Fibroblast of gingiva (primary cell): ENCODE results near the gene SUN1.

Experiments
- DNase-seq: peaks from one replicate; pipeline ENCODE4 v3.0.0-alpha.2; 2011; ENCODE audit warnings: low read depth

The SUN1 gene

DNA sequence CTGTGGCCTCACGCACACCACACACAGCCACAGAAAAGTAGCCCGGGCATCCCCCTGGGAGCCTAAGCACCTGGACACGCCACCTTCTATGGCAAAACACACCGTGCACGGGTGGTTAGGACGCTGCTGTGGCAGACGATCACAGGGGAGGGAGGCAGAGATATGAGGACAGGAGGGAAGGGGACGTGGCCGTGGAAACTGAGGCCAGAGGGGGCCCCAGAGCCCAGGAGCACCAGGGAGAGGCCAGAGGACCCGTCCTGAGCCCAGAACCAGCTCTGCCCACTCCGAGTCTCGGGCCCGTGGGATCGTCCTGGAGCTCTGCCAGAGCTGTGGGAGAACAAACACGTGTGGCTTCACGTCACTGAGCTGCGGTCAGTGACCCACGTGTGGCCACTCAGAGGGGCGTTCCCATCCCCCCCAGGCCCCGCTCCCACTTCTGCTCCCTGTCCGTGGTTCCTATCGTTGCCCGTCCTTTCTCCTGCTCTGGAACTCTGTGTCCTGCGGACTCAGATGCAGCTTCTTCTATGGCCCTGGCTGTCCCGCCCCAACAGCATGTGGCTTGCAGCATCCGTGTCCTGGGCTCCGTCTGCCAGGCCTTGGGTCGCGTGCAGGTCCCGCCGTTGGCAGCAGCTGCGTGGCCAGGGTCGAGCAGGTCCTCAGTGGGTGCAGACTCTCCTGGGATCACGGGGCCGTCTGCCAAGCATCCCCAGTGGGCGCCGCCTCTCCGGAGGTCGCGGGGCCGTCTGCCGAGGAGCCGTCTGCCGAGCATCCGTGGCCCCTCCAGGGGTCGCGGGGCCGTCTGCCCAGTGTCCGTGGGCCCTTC lies 75.1 kb downstream of the SUN1 start:
- no peak for DNase-seq

DNA sequence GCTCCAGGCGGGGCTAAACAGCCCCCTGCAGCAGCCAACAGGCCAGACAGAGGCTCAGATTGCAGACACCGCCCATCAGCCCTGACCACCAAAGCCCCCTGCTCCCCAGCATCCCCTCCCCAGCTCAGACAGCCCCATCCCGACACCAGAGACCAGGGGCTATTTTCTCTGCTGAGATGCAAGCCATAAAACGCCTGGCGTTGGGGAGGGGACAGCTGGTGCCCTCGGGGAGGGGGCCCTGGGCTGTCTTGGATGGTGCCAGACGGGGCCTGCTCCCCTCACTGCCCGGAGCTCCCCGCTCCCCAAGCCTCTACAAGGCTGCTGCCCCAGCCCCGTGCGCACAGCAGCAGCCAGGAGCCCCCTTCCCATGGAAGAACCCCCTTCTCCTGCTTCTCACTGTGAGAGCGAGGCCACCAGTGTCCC lies 75.9 kb downstream of the SUN1 start:
- DNase-seq, result no peak

DNA sequence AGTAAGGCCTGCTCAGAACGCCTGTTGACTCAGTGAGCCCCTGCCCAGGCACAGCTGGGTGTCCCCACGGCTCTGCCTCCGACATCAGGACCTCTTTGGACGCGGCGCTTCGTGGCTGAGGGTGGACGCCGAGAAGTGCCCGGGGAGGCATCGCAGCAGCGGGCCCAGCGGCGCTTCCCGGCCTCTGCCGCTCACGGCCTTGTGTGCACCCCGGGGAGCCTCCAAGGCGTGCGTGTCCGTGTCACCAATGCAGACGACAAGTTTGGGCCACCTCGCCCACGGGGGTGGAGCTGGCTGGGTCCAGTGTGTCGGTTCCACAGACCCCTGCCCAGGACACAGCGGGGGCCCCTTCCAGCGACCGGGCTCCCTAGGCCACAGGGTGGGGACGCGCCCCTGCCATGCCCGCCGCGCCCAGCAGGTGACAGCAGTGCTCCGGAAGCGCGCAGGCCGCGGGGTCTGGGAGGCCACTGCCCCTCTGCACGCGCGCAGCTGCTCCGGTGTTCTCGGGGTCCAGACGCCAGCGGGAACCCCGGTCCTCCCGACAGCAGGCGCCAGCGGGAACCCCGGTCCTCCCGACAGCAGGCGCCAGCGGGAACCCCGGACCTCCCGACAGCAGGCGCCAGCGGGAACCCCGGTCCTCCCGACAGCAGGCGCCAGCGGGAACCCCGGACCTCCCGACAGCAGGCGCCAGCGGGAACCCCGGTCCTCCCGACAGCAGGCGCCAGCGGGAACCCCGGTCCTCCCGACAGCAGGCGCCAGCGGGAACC lies 76.5 kb downstream of the SUN1 start:
- peak; percentile 15 for DNase-seq

DNA sequence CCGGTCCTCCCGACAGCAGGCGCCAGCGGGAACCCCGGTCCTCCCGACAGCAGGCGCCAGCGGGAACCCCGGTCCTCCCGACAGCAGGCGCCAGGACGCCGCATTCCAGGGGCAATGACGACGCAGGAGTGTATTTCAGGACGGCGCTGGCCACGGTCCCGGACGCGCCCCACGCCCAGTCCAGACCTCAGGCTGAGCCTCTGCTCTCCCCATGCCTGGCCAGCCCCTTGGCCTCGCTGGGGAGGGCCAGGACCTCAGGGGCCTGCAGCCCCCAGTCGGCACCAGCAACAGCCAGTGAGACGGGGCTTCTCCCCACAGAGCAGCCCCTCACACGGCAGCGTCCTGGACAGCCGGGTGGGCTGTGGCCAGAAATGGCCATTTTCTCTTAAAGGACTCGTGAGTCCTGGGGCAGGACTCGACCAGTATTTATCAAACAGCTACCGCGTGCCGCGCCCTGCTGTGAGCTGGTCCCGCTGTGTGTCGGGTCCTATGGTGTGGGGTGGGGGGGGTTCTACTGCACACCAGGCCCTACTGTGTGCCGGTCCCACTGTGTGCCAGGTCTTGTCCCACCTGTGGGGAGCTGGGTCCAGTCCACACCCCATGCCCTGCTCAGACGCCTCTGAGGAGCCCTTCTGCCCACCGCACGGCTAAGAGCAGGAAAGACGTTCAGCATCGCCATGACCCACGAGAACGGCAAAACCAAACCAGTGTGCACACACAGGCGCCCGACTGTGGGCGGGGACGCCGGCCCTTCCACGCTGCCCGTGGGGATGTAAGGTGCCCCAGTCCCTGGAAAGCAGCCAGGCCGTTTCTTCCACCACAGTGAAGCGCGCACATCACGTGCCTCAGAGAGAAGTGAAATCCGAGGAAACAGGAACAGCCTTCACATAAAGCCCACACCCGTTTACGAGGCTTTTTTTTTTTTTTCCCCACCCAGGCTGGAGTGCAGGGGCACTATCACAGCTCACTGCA lies 77.4 kb downstream of the SUN1 start:
- peak; percentile 23 for DNase-seq

DNA sequence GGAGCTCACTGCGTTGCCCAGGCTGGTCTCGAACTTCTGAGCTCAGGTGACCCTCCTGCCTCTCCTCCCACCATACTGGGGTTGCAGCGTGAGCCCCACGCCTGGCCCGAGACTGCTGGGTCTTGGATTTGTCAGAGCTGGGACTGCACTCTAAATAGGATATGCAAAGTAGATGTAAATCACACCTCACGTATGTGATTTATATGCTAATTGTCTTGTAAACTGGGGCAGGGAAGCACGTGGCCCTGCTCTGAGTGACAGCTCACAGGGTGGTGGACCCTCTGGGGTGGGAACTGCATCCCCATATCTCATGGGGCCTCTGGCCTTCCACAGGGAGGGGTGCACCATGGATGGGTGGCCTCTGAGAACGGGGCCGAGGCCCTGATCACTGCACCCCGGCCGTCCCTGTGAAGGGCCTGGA lies 78.2 kb downstream of the SUN1 start:
- no peak for DNase-seq

DNA sequence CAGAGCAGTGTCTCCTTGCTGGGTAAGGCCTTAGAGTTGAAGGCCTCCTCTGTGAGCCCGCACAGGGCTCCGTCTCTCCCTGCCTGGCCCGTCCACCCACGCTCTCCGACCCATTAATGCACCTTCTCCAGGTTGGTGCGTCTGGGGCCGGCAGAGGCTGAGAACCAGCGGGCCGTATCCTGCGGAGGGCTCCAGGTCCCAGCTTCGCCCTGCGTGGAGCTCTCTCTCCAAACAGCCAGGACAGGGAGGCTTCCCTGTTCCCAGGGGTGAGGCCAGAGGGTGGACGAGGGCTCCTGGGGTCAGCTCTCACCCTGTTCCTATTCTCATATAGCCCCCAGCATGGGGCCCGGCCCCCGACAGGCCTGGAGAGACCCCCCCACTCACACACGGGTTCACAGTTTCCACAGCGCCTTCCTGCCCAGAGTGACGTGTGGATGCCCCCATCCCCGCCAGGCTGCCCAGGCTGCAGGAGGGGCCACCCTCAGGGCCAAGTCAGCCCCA lies 78.7 kb downstream of the SUN1 start:
- DNase-seq, result no peak

DNA sequence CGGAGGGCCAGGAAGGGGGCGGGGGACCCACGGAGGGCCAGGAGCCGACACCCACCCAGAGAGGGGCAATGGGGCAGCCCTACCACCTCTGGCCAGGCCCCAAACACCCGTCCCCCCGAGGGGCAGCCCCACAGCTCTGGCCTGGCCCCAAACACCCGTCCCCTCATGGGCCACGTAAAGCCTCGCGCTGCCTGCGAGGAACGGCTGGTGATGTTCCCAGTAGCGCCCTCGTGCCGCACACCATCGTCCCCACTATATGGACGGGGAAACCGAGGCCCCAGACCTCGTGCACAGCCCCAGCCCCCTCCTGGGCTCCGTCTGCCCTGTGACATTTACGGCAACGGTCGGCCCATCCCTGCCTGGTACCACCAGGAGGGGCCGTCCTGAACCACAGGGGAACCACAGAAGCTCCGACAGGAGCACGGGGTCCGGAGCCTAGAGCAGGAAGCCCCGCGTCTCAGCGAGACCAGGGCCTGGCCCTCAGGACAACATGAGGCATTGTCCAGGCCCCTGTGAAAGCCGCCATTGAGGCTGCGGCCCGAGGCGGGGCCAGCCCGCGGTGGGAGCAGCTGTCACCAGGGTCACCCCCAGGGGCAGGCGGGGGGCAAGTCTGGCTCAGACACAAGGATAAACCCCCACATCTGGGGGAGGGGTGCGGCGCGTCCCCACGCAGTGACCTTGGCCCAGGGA lies 79.7 kb downstream of the SUN1 start:
- no peak for DNase-seq

DNA sequence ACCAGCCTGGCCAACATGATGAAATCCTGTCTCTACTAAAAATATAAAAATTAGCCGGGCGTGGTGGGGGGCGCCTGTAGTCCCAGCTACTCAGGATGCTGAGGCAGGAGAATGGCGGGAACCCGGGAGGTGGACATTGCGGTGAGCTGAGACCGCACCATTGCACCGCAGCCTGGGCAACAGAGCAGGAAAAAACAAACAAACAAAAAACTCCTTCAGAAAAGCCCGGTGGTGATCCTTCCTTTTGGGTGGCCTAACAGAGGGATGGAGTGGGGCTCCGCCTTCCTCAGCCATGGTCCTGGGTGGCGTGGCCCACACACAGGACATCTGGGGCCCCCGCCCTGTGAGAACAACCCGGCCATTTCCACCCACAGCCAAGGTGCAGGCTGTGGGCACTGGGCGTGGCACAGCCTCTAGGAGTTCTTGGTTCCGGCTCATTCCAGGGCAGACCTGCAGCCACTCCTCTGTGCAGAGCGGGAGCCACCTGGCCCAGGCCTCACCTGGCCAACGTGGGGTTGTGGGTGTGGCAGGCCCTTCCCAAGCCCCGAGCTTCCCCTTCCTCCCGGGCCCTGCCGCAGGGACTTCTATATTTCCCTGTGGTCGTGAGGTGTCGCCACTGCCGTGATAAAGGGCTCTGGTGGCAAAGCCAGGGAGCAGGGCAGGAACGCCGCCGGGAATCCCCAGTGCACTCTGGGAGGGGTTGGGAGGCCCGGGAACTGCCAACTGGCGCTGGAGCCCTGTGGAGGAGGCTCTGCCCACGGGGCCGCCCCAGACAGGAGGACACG lies 81.7 kb downstream of the SUN1 start:
- no peak for DNase-seq

DNA sequence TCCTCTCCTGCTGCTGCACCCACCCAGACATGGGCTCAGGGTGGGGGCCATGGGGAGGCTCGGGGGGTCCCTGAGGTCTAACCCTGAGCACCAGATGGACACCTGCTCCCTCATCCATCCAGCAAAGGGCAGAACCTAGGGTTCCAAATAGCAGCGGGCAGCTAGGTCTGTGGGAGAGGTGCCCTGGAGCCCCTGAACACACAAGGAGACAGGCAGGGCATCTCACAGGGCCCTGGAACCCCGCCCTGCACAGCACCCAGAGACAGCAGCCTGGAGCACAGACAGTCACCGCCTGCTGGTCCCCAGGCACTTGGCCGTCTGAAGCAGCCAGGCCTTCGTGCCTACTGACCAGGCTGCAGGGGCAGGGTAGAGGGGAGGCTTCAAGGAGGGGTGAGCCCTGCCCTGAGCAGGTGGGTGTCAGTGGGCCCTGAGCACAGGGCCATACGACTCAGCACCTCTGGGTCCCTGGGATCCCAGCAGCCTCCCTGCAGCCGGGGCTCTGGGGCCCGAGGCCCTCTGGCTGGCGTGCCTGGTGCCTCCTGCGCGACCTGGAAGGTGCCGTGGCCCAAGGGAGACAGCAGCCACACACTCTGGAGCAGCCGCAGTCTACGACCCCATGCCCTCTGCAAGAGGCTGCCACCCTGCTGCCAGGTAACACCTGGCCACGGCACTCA lies 82.4 kb downstream of the SUN1 start:
- DNase-seq, result no peak

DNA sequence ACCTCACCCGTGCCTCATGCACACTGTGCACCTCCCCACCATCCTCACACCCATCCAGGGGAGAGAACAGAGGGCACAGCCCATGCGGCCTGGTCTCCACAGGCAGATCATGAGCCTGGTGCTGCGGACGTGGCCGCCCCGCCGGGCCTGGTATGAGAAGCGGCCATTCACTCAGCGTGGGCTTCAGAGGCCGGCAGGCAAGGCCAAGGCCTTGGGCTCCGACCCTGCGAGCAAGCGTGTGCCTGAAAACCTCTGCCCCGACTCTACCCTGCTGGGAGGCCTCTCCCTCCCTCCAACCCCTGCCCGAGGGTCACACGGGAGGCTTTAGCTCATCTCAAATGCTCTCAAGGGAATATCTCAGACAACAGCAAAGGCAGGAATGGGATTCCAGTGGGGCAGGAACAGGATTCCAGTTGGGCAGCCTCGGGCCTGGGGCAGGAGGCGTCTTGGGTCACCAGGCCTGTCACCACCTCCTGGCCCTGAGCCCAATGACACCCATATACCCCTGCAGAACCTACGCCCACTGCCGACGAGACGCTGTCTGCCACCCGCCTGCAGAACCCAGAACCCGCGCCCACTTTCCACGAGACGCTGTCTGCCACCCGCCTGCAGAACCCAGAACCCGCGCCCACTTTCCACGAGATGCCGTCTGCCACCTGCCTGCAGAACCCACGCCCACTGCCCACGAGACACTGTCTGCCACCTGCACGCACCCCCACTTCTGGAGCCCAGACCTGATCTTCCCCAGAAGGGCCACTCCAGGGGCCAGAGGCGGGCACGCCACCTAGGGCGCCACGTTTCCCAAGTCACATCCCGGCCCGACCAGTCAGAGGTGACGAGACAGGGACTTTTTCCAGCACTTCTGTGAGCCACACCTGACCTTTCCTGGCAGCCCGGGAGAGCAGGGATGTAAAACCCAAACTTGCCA lies 83.3 kb downstream of the SUN1 start:
- no peak for DNase-seq

DNA sequence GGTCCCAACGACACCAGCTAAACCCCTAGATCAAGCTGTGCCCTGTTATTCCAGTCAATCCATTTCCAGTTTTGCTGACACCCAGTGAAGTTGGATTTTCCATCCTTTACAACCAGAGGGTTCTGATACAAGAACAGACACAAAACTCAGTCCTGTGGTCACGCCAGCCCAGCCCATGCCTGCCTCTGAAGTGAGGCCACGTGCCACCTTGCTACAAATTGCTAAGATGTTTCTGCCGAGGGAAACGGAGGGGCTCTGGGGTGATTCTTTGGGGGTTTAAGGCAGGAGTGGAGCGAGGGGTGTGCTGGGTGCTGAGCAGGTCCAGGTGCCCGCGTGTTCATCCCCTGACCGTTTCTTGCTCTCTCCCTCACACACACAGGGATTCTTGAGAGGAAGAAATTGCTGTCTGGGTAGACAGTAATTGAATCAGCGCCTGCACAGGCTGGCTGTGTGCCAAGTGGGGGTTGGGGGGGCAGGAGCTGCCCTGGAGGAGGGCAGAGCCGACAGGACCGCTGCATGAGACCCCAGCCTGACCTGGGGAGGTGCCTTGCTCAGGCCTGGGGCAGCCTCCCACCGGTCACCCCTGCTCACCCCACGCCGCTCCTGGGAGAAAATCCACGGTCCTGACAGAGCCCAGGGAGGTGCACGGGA lies 84.1 kb downstream of the SUN1 start:
- DNase-seq, result no peak

DNA sequence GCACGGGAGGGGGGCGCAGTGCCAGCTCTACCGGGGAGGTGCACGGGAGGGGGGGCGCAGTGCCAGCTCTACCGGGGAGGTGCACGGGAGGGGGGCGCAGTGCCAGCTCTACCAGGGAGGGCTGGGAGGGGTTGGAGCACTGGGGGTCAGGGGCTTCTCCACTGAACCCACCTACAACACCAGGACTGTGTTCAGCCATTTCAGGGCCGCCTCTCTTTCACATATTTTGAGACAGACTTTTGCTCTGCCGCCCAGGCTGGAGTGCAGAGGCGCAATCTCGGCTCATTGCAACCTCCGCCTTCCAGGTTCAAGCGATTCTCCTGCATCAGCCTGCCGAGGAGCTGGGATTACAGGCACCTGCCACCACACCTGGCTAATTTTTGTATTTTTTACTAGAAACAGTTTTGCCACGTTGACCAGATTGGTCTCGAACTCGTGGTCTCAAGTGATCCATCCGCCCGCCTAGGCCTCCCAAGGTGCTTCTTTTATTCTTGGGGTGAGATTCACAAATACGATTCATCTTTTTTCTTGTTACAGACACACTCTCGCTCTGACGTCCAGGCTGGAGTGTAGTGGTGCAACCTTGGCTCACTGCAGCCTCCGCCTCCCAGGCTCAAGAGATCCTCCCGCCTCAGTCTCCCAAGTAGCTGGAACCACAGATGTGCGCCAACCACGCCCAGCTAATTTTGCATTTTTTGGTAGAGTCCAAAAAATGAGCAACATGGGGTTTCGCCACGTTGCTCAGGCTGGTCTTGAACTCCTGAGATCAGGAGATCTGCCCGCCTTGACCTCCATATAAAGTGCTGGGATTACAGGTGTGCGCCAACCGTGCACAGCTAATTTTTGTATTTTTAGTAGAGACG lies 85.2 kb downstream of the SUN1 start:
- no peak for DNase-seq

DNA sequence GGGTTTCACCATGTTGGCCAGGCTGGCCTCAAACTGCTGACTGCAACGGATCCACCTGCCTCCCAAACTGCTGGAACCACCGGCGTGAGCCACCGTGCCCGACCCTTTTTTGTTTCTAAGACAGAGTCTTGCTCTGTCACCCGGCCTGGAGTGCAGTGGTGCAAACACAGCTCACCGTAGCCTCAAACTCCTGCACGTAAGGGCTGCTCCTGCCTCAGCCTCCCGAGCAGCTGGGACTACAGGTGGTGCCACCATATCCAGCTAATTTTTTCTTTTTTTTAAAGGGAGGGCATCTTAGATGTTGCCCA lies 85.8 kb downstream of the SUN1 start:
- DNase-seq, result no peak

DNA sequence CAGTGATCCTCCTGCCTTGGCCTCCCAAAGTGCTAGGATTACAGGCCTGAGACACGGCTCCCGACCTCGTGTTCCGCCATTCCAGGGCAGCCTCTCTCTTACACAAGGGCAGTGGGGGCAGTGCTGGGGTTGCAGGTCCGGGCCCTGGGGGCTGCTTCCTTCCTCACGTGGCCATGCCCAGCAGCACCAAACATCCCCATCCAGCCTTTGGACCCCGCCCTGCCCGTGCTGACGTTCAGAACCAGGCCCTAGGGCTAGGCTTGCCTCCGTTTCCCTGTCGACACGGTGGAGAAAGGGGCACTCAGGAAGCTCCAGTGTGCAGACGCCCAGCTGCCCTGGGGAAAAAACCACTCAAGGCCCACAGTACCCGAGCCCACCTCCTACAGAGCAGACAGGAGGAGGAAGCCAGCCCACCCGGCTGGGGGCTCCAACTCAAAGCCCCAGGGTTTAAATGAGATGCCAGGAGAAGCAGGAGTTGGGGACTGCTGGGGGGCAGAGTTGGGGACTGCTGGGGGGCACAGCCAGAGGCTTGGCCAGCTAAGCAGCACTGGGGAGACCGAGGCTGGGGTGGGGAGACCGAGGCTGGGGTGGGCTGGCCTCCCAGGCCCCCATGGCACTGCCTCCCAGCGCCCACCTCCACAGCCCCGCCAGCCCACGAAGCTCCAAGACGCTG lies 86.3 kb downstream of the SUN1 start:
- no peak for DNase-seq

DNA sequence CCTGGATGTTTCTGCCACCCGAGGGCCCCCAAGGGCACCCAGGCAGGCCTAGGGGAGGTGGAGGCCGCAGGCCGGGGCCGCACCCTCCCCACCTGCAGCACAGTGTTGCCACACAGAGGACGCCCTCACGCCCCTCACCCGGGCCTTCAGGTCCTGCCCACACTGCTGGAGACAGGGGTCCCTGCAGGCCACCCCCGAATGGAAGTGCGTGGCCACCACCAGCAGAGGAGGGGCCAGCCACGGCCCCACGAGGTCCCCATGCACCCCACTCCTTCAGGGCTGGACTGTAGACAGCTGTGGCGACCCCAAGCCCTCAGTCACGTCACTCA lies 86.8 kb downstream of the SUN1 start:
- no peak for DNase-seq

DNA sequence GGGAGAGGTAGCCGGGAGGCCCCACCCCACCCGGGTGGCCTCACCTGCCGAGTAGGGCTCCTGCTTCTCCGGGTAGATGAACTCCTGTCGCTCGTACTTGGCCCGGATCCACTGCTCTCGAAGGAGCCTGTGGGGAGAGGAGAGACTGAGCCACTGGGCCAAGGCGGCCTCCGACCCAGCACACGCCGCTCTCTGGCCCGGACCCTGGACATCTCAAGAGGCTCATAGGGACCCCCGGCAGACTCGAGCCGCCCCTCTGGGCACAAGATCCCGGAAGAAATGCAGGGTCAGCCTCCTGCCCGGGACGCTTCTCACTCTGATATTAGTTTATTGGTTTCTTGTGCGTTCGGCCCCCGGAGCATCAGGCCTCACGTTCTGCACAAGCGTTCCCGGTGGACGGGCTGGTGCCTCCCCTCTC lies 87.7 kb downstream of the SUN1 start:
- DNase-seq, result no peak
